Osteoblast (primary cell): Measurements from ENCODE around the gene BTN1A1. TPM values are rescaled to one million over a fixed set of nuclear protein-coding genes. Genes with fewer than 3 reads are reported as not detected.
"Not testable (repeated sequence)": the region's sequence is repeated elsewhere in the genome, so short reads cannot be mapped to it uniquely, and the experiment has no call there.

ENCODE experiments used
- DNase-seq: peaks from one replicate; pipeline ENCODE4 v3.0.0; 2011; ENCODE audit warnings: low spot score, mixed read lengths; ENCODE audit not compliant: insufficient read length; ENCODE audit errors: missing footprints
- H2AFZ ChIP-seq: 2 replicates; pipeline ENCODE4 v1.6.0; 2011; ENCODE audit warnings: mild to moderate bottlenecking, low read length
- H3K27ac ChIP-seq: 2 replicates; pipeline ENCODE4 v1.5.1; 2011; ENCODE audit warnings: mild to moderate bottlenecking, low read depth, low read length, moderate library complexity
- H3K27me3 ChIP-seq: 2 replicates; pipeline ENCODE4 v1.6.0; 2012; ENCODE audit warnings: mild to moderate bottlenecking, control low read depth, inconsistent platforms, low read length, moderate library complexity; ENCODE audit not compliant: insufficient read depth
- H3K36me3 ChIP-seq: 2 replicates; pipeline ENCODE4 v1.5.1; 2011; ENCODE audit warnings: mild to moderate bottlenecking, low read length, control low read depth, moderate library complexity; ENCODE audit not compliant: insufficient read depth
- H3K4me1 ChIP-seq: 2 replicates; pipeline ENCODE4 v1.5.1; 2011; ENCODE audit warnings: mild to moderate bottlenecking, low read length, control low read depth, moderate library complexity; ENCODE audit not compliant: insufficient read depth
- H3K4me2 ChIP-seq: 2 replicates; pipeline ENCODE4 v1.6.0; 2011; ENCODE audit warnings: mild to moderate bottlenecking, low read length; ENCODE audit not compliant: insufficient read depth
- H3K4me3 ChIP-seq: fragments of 200-600 bp; sonication (generic); 3 replicates; pipeline ENCODE4 v1.5.1; 2012; ENCODE audit warnings: mild to moderate bottlenecking, low read length, inconsistent platforms; ENCODE audit not compliant: insufficient read depth
- H3K79me2 ChIP-seq: 2 replicates; pipeline ENCODE4 v1.6.0; 2012; ENCODE audit warnings: mild to moderate bottlenecking, low read length, control low read depth, inconsistent platforms; ENCODE audit not compliant: insufficient read depth
- H3K9me3 ChIP-seq: 2 replicates; pipeline ENCODE4 v1.5.1; 2011; ENCODE audit warnings: low read depth, low read length, control low read depth
- H4K20me1 ChIP-seq: 2 replicates; pipeline ENCODE4 v1.6.0; 2012; ENCODE audit warnings: mild to moderate bottlenecking, low read length, control low read depth; ENCODE audit not compliant: insufficient read depth
- total RNA-seq: library from RNA; depleted of rRNA; stranded (reverse); fragments of >200 nt; gene quantifications from 2 replicates; pipeline ENCODE4 v1.2.3, GENCODE V29; 2012
- TF ChIP-seq, protein P1 (sequence below): IDR thresholded peaks from 2 replicates; pipeline ENCODE4 v1.5.1; 2011; ENCODE audit warnings: mild to moderate bottlenecking, low read depth, low read length, moderate library complexity; ENCODE audit errors: extremely low read depth

Gene BTN1A1
- total RNA-seq, 1 donor = under 0.01 TPM

DNA sequence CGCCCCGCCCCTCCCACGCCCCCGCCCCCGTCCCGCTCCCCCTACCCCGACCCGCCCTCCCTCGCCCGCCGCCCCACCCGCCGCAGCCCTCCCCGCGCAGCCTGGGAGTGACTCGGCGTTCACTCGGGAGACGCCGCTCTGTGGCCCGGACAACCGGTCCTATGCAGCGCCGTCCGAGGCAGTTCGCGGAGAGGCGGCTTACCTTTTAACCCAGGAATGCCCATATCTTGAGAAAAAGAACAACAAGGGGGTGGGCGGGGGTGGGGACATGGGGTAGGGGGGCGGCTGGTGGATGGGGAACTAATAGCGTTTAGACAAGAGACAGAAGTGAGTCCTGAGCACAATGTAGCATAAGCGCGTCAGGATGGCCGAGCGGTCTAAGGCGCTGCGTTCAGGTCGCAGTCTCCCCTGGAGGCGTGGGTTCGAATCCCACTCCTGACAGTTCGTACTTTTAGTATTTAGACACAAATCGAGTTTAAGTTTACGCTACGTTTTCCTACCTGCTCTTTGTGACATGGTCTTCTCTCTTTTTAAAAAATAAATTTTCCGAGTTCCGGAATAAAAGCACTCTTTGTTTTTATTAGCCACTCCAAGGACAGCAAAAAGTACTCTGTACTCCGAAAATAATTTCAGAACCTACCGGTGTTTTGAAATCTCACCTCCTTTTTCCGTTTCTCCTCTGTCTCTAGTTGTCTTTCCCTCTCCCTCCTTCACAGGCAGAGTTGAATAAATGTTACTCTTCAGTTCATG, 20.9 kb downstream of the BTN1A1 start:
- TF ChIP-seq, protein P1, sequence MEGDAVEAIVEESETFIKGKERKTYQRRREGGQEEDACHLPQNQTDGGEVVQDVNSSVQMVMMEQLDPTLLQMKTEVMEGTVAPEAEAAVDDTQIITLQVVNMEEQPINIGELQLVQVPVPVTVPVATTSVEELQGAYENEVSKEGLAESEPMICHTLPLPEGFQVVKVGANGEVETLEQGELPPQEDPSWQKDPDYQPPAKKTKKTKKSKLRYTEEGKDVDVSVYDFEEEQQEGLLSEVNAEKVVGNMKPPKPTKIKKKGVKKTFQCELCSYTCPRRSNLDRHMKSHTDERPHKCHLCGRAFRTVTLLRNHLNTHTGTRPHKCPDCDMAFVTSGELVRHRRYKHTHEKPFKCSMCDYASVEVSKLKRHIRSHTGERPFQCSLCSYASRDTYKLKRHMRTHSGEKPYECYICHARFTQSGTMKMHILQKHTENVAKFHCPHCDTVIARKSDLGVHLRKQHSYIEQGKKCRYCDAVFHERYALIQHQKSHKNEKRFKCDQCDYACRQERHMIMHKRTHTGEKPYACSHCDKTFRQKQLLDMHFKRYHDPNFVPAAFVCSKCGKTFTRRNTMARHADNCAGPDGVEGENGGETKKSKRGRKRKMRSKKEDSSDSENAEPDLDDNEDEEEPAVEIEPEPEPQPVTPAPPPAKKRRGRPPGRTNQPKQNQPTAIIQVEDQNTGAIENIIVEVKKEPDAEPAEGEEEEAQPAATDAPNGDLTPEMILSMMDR = no peak
- H3K36me3 ChIP-seq = no peaks in the 10 kb centered on the region
- H3K27ac ChIP-seq = peak overlapping the region; percentile 62
- H3K27me3 ChIP-seq = no peaks in the 10 kb centered on the region
- H3K4me1 ChIP-seq = peaks cover 5% of the 10 kb centered on the region
- H3K4me3 ChIP-seq = peak overlapping the region; percentile 79
- no peaks in the 10 kb centered on the region for H3K9me3 ChIP-seq
- H3K4me2 ChIP-seq = peak overlapping the region; percentile 84
- peak; percentile 99 for DNase-seq
- H3K79me2 ChIP-seq = peaks cover 3% of the 10 kb centered on the region
- peak overlapping the region; percentile 98 for H2AFZ ChIP-seq
- H4K20me1 ChIP-seq = no peaks in the 10 kb centered on the region

DNA sequence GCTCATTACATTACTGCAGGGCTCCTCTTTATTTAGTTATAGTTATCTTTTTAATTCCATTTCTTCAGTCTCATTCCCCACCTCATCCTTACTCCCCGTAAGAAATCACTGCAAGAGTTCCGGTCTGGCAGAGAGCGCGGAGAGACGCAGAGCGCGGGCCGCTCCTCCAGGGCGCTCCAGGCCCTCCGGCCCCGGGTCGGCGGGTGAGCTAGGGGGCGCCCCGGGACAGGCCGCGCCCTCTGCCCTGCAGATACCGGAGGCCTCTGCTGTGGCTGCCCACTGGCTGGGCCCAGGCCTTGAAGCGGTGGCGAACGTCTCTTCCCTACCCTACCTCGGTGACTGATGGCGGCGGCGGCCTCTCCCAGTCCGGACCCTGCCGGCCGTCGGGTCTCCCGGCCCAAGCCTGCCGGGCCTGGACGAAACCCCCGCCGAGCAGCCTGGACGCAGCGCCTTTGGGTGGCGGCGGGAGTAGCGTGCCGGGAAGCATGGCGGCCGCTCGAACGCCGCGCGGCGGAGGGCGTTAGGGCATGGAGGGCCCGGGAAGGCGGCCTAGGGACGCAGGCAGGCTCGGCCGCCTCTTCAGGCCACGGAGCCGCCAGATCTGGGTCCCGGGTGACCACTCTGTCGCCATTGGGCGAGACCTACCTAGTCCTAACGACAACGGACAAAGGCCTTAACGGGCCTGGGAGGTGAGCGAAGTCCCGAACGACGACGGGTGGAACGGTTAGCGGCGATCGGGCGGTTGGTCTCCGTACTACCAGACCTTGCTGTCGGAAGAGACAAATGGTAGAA, 21.7 kb downstream of the BTN1A1 start:
- TF ChIP-seq, protein P1 = peak; percentile 16
- peaks cover 3% of the 10 kb centered on the region for H3K79me2 ChIP-seq
- peak; percentile 91 for DNase-seq
- no peaks in the 10 kb centered on the region for H3K27me3 ChIP-seq
- peak overlapping the region; percentile 84 for H3K4me2 ChIP-seq
- H3K4me3 ChIP-seq = peak overlapping the region; percentile 79
- H4K20me1 ChIP-seq = no peaks in the 10 kb centered on the region
- peak overlapping the region; percentile 98 for H2AFZ ChIP-seq
- H3K4me1 ChIP-seq = peaks cover 5% of the 10 kb centered on the region
- H3K9me3 ChIP-seq = no peaks in the 10 kb centered on the region
- peak overlapping the region; percentile 62 for H3K27ac ChIP-seq
- H3K36me3 ChIP-seq = no peaks in the 10 kb centered on the region

DNA sequence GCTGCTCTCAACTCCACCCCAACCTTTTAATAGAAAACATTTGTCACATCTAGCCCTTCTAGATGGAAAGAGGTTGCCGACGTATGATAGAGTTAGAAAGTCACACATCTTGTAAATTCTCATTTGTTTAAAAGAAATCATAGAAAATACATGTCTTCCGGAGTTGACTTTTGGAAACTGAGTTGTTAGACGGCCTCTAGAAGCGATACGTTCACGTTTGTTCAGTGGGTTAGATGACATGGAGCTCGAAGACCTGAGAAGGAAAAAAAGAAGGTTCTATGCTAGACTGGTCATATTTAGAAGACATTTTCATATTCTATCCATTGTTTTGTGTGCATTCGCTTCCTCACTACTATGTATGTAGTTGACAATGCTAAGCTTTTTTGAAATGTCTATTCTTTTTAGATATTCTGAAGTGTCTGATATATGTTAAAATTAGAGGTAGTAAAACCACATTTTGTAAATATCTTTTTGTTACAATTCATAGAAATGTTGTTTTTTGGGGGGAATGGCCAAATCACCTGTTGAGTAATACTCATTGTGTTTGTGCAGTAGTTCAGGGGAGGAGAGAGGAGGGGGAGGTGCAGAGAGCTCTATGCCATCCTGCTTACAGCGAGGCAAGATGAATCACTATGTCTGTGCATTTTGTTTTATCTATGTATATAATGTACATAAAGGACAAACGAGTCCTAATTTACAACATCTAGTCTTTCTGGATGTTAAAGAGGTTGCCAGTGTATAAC, 22.6 kb downstream of the BTN1A1 start:
- H3K4me3 ChIP-seq = peak overlapping the region; percentile 79
- not testable (repeated sequence) for DNase-seq

DNA sequence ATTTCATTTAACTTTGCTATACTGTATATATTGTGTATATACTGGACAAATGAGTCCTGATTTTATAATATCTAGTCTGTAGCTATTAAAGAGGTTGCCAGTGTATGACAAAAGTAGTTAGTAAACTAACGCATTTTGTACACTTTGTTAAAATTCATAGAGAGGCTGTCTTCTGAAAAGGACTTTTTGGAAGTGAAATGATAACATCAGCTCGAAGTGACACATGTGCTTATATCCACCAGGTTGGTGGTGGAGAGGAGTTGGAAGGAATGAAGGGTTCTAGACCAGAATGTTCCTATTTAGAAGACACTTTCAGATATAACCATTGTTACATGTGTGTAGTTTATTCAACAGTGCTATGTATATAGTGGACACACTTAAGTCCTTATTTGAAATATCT, 24.2 kb downstream of the BTN1A1 start:
- H3K4me2 ChIP-seq, H2AFZ ChIP-seq, H3K27me3 ChIP-seq, DNase-seq, H3K79me2 ChIP-seq, H3K4me1 ChIP-seq, H3K27ac ChIP-seq, H3K9me3 ChIP-seq, H3K36me3 ChIP-seq, H3K4me3 ChIP-seq, H4K20me1 ChIP-seq: not testable (repeated sequence)

More for the DNA sequence above, 22.6 kb downstream of the BTN1A1 start:
- Histone ChIP-seq H2AFZ (peak overlapping the region; percentile 98), H3K4me2 (peak overlapping the region; percentile 84), H3K27ac (peak overlapping the region; percentile 62)
- H3K27me3 ChIP-seq, H3K36me3 ChIP-seq, H3K4me1 ChIP-seq, H3K9me3 ChIP-seq, H3K79me2 ChIP-seq, H4K20me1 ChIP-seq: not testable (repeated sequence)
